DLD1 (cell line): ENCODE measurements around the gene AFF2.
"Not testable (repeated sequence)": the region's sequence is repeated elsewhere in the genome, so short reads cannot be mapped to it uniquely, and the experiment has no call there.

Source experiments
- in situ Hi-C: cut with HindIII; loops from 2 replicates; pipeline ENCODE4 v1.10.0; 2017; ENCODE audit warnings: low sequenced_read_pairs

AFF2 gene

DNA sequence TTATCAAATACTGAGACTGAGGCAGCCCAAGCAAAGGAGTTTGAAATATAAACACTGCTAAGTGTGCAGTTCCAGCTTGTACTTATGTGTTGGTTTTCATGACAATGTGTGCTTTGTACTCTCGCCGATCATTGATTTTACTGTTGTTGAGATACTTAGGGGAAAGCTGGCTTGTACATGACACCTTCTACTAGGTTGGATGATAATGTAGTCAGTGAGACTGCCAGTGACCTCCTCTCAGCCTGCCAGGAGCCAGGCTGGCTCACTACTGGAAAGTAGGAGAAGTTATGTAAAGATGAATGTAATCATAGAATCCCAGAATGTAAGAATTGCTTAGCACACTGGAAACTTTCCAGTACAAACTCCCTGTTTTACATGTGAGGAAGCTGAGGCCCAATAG is 132.0 kb downstream of the AFF2 start:
- in situ Hi-C loops: no loop called here

DNA sequence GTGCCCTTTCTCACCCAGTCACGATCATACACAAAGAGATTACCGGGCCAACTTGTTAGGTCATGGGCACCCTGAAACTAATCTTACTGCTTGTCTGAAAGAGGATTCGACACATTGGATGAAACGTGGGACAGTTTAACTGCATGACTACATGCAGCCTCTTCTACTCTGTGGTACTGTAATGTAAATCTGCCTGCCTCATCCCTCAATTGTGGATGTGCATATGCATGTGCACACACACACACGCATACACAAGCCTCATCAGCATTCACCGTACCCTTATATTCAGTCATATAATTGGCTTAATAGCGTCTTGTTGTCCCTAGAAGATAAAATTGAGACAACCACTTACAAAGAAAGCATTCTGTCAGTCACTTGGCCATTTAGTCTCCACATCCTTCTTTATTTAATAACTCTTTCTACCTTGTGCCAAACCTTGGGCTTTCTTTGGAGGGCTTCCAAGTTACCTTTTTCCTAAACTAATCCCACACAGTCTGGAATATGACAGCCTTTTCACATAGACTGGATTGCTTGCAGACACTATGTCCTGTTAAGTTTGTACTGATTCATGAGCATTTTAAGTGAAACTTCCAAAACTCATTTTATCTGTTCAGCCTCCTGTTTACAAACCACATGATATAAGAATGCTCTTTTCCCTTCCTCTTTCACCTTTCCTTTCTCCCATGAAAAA is 132.9 kb downstream of the AFF2 start:
- in situ Hi-C loops: no loop called here

GRCh38 chrX:148634591-148634990 is 134.2 kb downstream of the AFF2 start:
- in situ Hi-C loops: no loop called here

GRCh38 chrX:148643460-148643859 is 143.0 kb downstream of the AFF2 start:
- in situ Hi-C loops: no loop called here

DNA sequence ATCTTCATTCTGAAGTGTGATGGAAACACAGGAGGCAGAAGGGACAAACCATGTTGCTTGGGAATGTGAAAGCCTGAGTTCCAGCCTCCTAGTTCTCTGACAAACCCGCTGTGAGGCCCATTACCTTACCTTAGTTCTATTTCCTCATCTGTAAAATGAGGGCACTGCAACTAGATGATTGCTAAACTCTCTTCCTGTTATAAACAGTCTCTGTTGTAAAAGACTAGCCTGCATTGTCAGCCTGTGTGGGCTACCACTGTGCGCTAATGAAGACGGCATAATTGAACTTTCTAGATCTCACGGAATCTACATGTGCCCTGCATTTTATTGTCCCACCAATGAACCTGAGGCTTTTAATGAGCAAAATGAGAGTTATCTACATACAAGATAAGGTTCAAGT is 147.2 kb downstream of the AFF2 start:
- in situ Hi-C loops: no loop called here

DNA sequence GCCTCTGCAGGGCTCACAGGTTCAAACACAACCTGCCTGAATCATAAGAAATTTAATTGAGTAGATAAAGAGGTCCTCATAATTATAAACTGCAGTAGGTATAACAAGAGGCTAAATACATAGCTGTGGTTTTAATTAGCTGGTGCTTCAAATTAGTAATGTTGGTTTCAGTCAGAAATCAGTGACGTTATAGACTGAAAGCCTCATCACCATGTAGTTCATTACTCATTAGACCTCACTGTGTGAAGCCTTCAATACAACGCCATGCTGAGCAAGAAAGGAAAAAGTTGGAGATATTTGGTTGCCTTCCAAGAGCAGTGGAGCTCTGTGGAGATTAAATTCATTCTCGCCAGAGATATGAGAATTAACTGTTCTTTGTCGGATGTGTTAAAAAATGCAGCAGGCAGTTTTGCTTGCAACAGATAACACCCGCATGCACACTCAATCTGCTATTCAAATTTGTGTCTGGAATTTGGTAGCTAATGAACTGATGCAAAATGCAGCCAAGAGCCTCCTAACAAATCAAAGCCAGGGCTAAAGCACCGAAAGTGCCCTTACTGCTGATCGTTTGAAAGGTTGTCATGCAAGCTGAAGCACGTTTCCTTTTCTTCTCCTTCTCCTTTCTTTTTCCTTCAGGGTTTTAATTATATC is 148.9 kb downstream of the AFF2 start:
- in situ Hi-C loops: no loop called here

- in situ Hi-C loops: no loop called here
These were observed 157.8 kb downstream of the AFF2 start for GRCh38 chrX:148658115-148658730.

GRCh38 chrX:148659481-148659880 is 159.1 kb downstream of the AFF2 start:
- in situ Hi-C loops: no loop called here

GRCh38 chrX:148661035-148661434 is 160.6 kb downstream of the AFF2 start:
- in situ Hi-C loops: no loop called here

- in situ Hi-C loops: no loop called here
These were observed 161.6 kb downstream of the AFF2 start for GRCh38 chrX:148662014-148662413.

- in situ Hi-C loops: no loop called here
These were observed 163.8 kb downstream of the AFF2 start for GRCh38 chrX:148664171-148664570.

GRCh38 chrX:148664995-148665394 is 164.6 kb downstream of the AFF2 start:
- in situ Hi-C loops: no loop called here

DNA sequence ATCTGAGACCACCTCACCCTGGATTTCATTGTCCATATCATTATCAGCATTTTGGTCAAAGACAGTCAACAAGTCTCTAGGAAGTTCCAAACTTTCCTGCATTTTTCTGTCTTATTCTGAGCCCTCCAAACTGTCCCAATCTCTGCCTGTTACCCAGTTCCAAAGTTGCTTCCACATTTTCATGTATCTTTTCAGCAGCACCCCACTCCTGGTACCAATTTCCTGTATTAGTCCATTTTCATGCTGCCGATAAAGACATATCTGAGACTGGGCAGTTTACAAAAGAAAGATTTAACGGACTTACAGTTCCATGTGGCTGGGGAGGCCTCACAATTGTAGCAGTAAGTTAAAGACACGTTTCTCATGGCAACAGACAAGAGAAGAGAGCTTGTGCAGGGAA is 168.8 kb downstream of the AFF2 start:
- in situ Hi-C loops: not testable (repeated sequence)

- in situ Hi-C loops: no loop called here
These were observed 169.9 kb downstream of the AFF2 start for GRCh38 chrX:148670277-148670676.

GRCh38 chrX:148672517-148672916 is 172.1 kb downstream of the AFF2 start:
- in situ Hi-C loops: no loop called here

- in situ Hi-C loops: no loop called here
These were observed 181.2 kb downstream of the AFF2 start for GRCh38 chrX:148681605-148682004.

- in situ Hi-C loops: no loop called here
These were observed 181.8 kb downstream of the AFF2 start for GRCh38 chrX:148682206-148682605.

GRCh38 chrX:148691456-148691855 is 191.0 kb downstream of the AFF2 start:
- in situ Hi-C loops: no loop called here

DNA sequence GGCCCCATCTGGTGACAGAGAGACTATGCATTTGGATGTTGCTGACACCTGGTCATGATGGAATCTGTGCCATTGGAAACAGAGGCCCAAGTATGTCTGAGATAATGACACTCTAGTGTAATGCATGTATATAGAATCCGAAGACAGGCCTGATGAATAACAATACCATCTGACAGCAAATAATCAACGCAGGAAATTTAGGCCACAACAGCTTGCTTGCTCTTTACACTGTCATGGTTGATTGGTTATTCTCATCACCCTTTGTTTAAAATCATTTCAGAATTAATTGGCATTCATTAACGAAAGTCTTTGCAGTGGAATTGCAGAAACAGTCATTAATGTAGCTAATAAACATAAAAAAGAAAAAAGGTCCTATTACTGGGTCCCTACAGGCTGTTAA is 194.8 kb downstream of the AFF2 start:
- in situ Hi-C loops: no loop called here

- in situ Hi-C loops: no loop called here
These were observed 197.8 kb downstream of the AFF2 start for GRCh38 chrX:148698221-148698620.

DNA sequence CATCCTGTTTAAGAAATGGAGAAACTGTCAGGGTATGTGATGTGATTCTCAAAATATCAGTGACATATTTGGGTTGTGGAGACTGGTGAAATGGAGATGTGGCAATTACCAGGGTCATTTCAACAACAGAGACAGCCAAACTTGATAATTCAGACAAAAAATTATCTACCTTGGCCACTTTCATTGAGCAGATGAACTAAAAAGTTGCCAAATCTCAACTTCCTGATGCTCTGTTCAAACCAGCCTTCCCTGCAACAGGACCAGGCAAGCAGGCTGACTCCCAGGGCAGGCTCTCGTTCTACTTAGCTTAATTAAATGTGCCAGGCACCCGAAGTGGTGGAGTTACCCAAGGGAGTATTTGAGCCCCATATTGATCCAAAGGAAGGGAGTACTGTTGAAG is 199.6 kb downstream of the AFF2 start:
- in situ Hi-C loops: no loop called here

GRCh38 chrX:148713981-148714380 is 213.6 kb downstream of the AFF2 start:
- in situ Hi-C loops: no loop called here
